HCT116 (cell line): ENCODE measurements around the gene TMEM117. TPM values are rescaled to one million over a fixed set of nuclear protein-coding genes. Genes with fewer than 3 reads are reported as not detected.

ENCODE experiments used
- ATAC-seq: fragments of 200-7000 bp; cut with Tn5 transposase; 2 replicates; pipeline ENCODE4 v1.9.1; 2020; ENCODE audit warnings: mild to moderate bottlenecking, moderate library complexity
- BruUV-seq: library from RNA; stranded (reverse); fragments of 400-500 nt; replicated peaks from 2 replicates; lab custom pipeline; 2021; lab: Mats Ljungman, UMichigan
- CTCF ChIA-PET: fragments of 300-600 bp; sonication (Branson Sonifier 250); formaldehyde crosslinking; loops from one replicate; lab custom pipeline; 2021; ENCODE audit warnings: antibody characterized with exemption; lab: Charles Lee
- POLR2A ChIA-PET: fragments of 300-600, 350-600 bp; sonication (Branson Sonifier 250); formaldehyde crosslinking; loops from one replicate; lab custom pipeline; 2021; ENCODE audit warnings: antibody characterized with exemption; lab: Charles Lee
- RAD21 ChIA-PET, 2 experiments: fragments of 300-600 bp; sonication (Branson Sonifier 250); formaldehyde crosslinking; loops; one replicate each; lab custom pipeline; 2023; ENCODE audit warnings: low total read pairs in 2 of 2; ENCODE audit not compliant: uncharacterized antibody in 2 of 2, unreplicated experiment in 2 of 2, low non-redundant PET in 1 of 2; lab: Charles Lee
- DNase-seq: peaks from one replicate; pipeline ENCODE4 v3.0.0-alpha.2; 2010; ENCODE audit warnings: low read depth, low spot score
- H2AFZ ChIP-seq: fragments of 200-600 bp; shearing (Covaris generic), sonication (generic); 2 replicates; pipeline ENCODE4 v1.6.1; 2017; ENCODE audit warnings: low read depth, mixed run types, mixed read lengths, antibody characterized with exemption, low read length; ENCODE audit not compliant: poor library complexity, severe bottlenecking
- H3K27ac ChIP-seq: 2 replicates; pipeline ENCODE4 v1.5.1; 2012; ENCODE audit warnings: low read depth, low read length
- H3K27me3 ChIP-seq: fragments of 200-600 bp; sonication (generic); 2 replicates; pipeline ENCODE4 v1.6.1; 2016; ENCODE audit warnings: mixed run types, low read length, mixed read lengths; ENCODE audit not compliant: insufficient read depth
- H3K36me3 ChIP-seq, 2 experiments: fragments of 200-500 bp in 1 of 2; fragments of 200-600 bp in 1 of 2; sonication (Bioruptor generic) in 1 of 2; sonication (generic) in 1 of 2; 2 replicates each; pipeline versions ENCODE4 v1.5.1 to v1.6.1; 2014 to 2016; ENCODE audit warnings: low read length in 2 of 2, inconsistent platforms in 1 of 2, mixed read lengths in 1 of 2, mixed run types in 1 of 2; ENCODE audit not compliant: insufficient read depth in 2 of 2, control insufficient read depth in 1 of 2
- H3K4me1 ChIP-seq, 2 experiments: fragments of 200-600 bp in 1 of 2; sonication (generic) in 1 of 2; 2 replicates each; pipeline versions ENCODE4 v1.5.1 to v1.6.1; 2012 to 2017; ENCODE audit warnings: low read length in 2 of 2, inconsistent platforms in 1 of 2, mild to moderate bottlenecking in 1 of 2, mixed read lengths in 1 of 2, mixed run types in 1 of 2, moderate library complexity in 1 of 2; ENCODE audit not compliant: insufficient read depth in 2 of 2, control insufficient read depth in 1 of 2
- H3K4me2 ChIP-seq: fragments of 200-600 bp; sonication (generic); 2 replicates; pipeline ENCODE4 v1.6.1; 2017; ENCODE audit warnings: mixed run types, low read length, mixed read lengths
- H3K4me3 ChIP-seq, 2 experiments: fragments of 200-600 bp in 1 of 2; sonication (generic) in 1 of 2; replicated peaks in 1 of 2; 2 replicates each; pipeline ENCODE4 v1.5.1; 2011 to 2016; ENCODE audit warnings: low read length in 2 of 2, control low read depth in 1 of 2, low read depth in 1 of 2, mild to moderate bottlenecking in 1 of 2, mixed read lengths in 1 of 2, mixed run types in 1 of 2
- H3K79me2 ChIP-seq: fragments of 200-600 bp; sonication (generic); 2 replicates; pipeline ENCODE4 v1.6.1; 2017; ENCODE audit warnings: mild to moderate bottlenecking, mixed run types, low read length, moderate library complexity, mixed read lengths; ENCODE audit not compliant: insufficient read depth
- H3K9ac ChIP-seq: fragments of 200-600 bp; sonication (generic); 2 replicates; pipeline ENCODE4 v1.6.1; 2016; ENCODE audit warnings: low read length, mixed read lengths
- H3K9me2 ChIP-seq: fragments of 200-600 bp; sonication (generic), shearing (Covaris generic); 2 replicates; pipeline ENCODE4 v1.6.1; 2017; ENCODE audit warnings: mixed run types, mild to moderate bottlenecking, moderate library complexity; ENCODE audit not compliant: insufficient read depth
- H3K9me3 ChIP-seq, 2 experiments: fragments of 200-500 bp in 1 of 2; fragments of 200-600 bp in 1 of 2; sonication (Bioruptor generic) in 1 of 2; sonication (generic) in 1 of 2; 2 replicates each; pipeline ENCODE4 v1.6.1; 2014 to 2017; ENCODE audit warnings: low read length in 2 of 2, mixed read lengths in 2 of 2, inconsistent platforms in 1 of 2, low read depth in 1 of 2, mild to moderate bottlenecking in 1 of 2, mixed run types in 1 of 2, moderate library complexity in 1 of 2; ENCODE audit not compliant: control insufficient read depth in 1 of 2, insufficient read depth in 1 of 2
- H4K20me1 ChIP-seq: fragments of 200-600 bp; sonication (generic), shearing (Covaris generic); 2 replicates; pipeline ENCODE4 v1.6.1; 2017; ENCODE audit warnings: mixed run types, mild to moderate bottlenecking, moderate library complexity; ENCODE audit not compliant: insufficient read depth
- CTCF ChIP-seq, 3 experiments: fragments of 200-600 bp in 1 of 3; sonication (generic) in 1 of 3; IDR thresholded peaks in 2 of 3; conservative IDR thresholded peaks in 1 of 3; 2 replicates each; pipeline ENCODE4 v1.5.1; 2012 to 2017; ENCODE audit warnings: low read depth in 2 of 3, low read length in 2 of 3, antibody characterized with exemption in 1 of 3, borderline replicate concordance in 1 of 3, control low read depth in 1 of 3, mild to moderate bottlenecking in 1 of 3, mixed read lengths in 1 of 3, mixed run types in 1 of 3, moderate library complexity in 1 of 3; ENCODE audit not compliant: insufficient read depth in 1 of 3
- EZH2 ChIP-seq: fragments of 200-600 bp; sonication (generic); IDR thresholded peaks from 2 replicates; pipeline ENCODE4 v1.6.1; 2017; ENCODE audit warnings: antibody characterized with exemption, mixed run types
- FOSL1 ChIP-seq: IDR thresholded peaks from 2 replicates; pipeline ENCODE4 v1.6.1; 2012; ENCODE audit warnings: low read depth
- POLR2AphosphoS5 ChIP-seq: IDR thresholded peaks from 2 replicates; pipeline ENCODE4 v1.6.1; 2011; ENCODE audit warnings: mild to moderate bottlenecking, low read depth, low read length, moderate library complexity
- REST ChIP-seq: IDR thresholded peaks from 2 replicates; pipeline ENCODE4 v1.6.1; 2012; ENCODE audit warnings: low read depth
- SP1 ChIP-seq: IDR thresholded peaks from 2 replicates; pipeline ENCODE4 v1.6.1; 2012; ENCODE audit warnings: low read depth
- intact Hi-C: fragments of 100-400 bp; cut with micrococcal nuclease; formaldehyde crosslinking; loops from 2 replicates; pipeline ENCODE4 v1.10.0; 2022
- total RNA-seq: library from RNA; stranded (reverse); gene quantifications from one replicate; pipeline ENCODE4 v1.2.1, GENCODE V29; 2021; ENCODE audit not compliant: unreplicated experiment

TMEM117 gene
- total RNA-seq, 1 experiment from 2014 or later: 3.6 TPM

- TF ChIP-seq CTCF (IDR thresholded peaks at IDR 0.05 in 2 of 3, conservative IDR thresholded peaks at IDR 0.05 in 1 of 3; ENCODE audit: borderline replicate concordance in 1 of 3, insufficient read depth in 1 of 3, low read depth in 2 of 3, low read length in 2 of 3) (no peak), FOSL1 (no peak), REST (no peak), EZH2 (no peak)
These were observed 417.5 kb downstream of the TMEM117 start (continued) for GRCh38 chr12:44253338-44253856.

GRCh38 chr12:44258246-44258645 lies 422.4 kb downstream of the TMEM117 start:
- POLR2A ChIA-PET: no interaction called here
- BruUV-seq: no TSS peak
- no peaks in the 10 kb centered on the region for H3K27me3 ChIP-seq
- H3K9ac ChIP-seq: no peak overlapping the region
- no peak overlapping the region for H3K4me3 ChIP-seq
- no peaks in the 10 kb centered on the region for H3K9me3 ChIP-seq
- H3K36me3 ChIP-seq: no peaks in the 10 kb centered on the region
- no peaks in the 10 kb centered on the region for H3K79me2 ChIP-seq
- no peak overlapping the region for H3K27ac ChIP-seq
- no peaks in the 10 kb centered on the region for H3K4me1 ChIP-seq
- TF ChIP-seq POLR2AphosphoS5 (no peak), SP1 (no peak)
- ATAC-seq (no peak), DNase-seq (no peak)
- no peaks in the 10 kb centered on the region for H4K20me1 ChIP-seq
- intact Hi-C loops: no loop called here
- no peak overlapping the region for H3K4me2 ChIP-seq
- no peak overlapping the region for H2AFZ ChIP-seq
- CTCF ChIA-PET: no interaction called here
- H3K9me2 ChIP-seq: no peaks in the 10 kb centered on the region
- RAD21 ChIA-PET: no interaction called here
